ENCODE results near the gene PRPF39.

PRPF39 gene

GRCh38 chr14:45156067-45156466, 72.2 kb downstream of the PRPF39 start:
- H3K9me3 Mint-ChIP-seq: no peaks in the 10 kb centered on the region
- H3K36me3 Mint-ChIP-seq (ENCODE audit: insufficient read depth): peaks cover 6% of the 10 kb centered on the region
- DNase-seq (ENCODE audit: low spot score in 2 of 2) (no peak), ATAC-seq (replicated peaks; ENCODE audit: extremely low read depth, poor library complexity, severe bottlenecking) (no peak)
- no peaks in the 10 kb centered on the region for H3K27me3 Mint-ChIP-seq
- no peaks in the 10 kb centered on the region for H3K4me1 Mint-ChIP-seq
- H3K4me3 Mint-ChIP-seq: no peak overlapping the region
- no peak overlapping the region for H3K27ac Mint-ChIP-seq (ENCODE audit: low read depth)

Data from central memory CD8-positive, alpha-beta T cell (primary cell).